HepG2 (cell line): Measurements from ENCODE around the gene METTL16. TPM values are rescaled to one million over a fixed set of nuclear protein-coding genes. Genes with fewer than 3 reads are reported as not detected.

Experiments used
- ATAC-seq: fragments of 200-7000 bp; cut with Tn5 transposase; 3 replicates; pipeline ENCODE4 v1.9.1; 2020; ENCODE audit warnings: mild to moderate bottlenecking, moderate library complexity
- BruUV-seq: library from RNA; stranded (reverse); fragments of 400-500 nt; replicated peaks from 2 replicates; lab custom pipeline; 2021; lab: Mats Ljungman, UMichigan
- CTCF ChIA-PET: fragments of 300-600 bp; formaldehyde crosslinking; extraction: SDS; loops from one replicate; lab custom pipeline; 2021; ENCODE audit warnings: low total read pairs, inconsistent platforms, low intra/inter-chr PET ratio; lab: Yijun Ruan, JAX
- POLR2A ChIA-PET: fragments of 350-600 bp; sonication (Branson Sonifier 250); formaldehyde crosslinking; loops from one replicate; lab custom pipeline; 2020; ENCODE audit warnings: antibody characterized with exemption, inconsistent platforms; lab: Yijun Ruan, JAX
- DNase-seq: peaks from one replicate; pipeline ENCODE4 v3.0.0-alpha.2; 2015; ENCODE audit warnings: low spot score
- FAIRE-seq: peaks from 3 replicates; lab custom pipeline; 2011; peaks lifted over from hg19 to GRCh38; lab: Jason Lieb, UNC
- H2AFZ ChIP-seq: one replicate; pipeline ENCODE4 v1.6.1; 2011; ENCODE audit warnings: low read length, inconsistent platforms
- H3K27ac ChIP-seq: fragments of 300-600 bp; 3 replicates; pipeline ENCODE4 v1.8.0; 2011; ENCODE audit warnings: mixed run types, mild to moderate bottlenecking, mixed read lengths, low read length, inconsistent platforms; ENCODE audit not compliant: insufficient read depth; ENCODE audit errors: extremely low read length
- H3K27me3 ChIP-seq, 2 experiments: fragments of 200-600 bp in 1 of 2; 2 replicates in 1 of 2; 3 replicates in 1 of 2; pipeline versions ENCODE4 v1.6.0 to v1.8.0; 2011; ENCODE audit warnings: low read length in 2 of 2, mild to moderate bottlenecking in 2 of 2, moderate library complexity in 2 of 2, inconsistent platforms in 1 of 2; ENCODE audit not compliant: insufficient read depth in 2 of 2, control insufficient read depth in 1 of 2
- H3K36me3 ChIP-seq, 2 experiments: fragments of 200-600 bp in 1 of 2; replicated peaks in 1 of 2; 2 replicates in 1 of 2; 3 replicates in 1 of 2; pipeline versions ENCODE4 v1.5.1 to v1.8.0; 2011; ENCODE audit warnings: low read length in 2 of 2, inconsistent platforms in 1 of 2; ENCODE audit not compliant: insufficient read depth in 2 of 2, control insufficient read depth in 1 of 2
- H3K4me1 ChIP-seq: 2 replicates; pipeline ENCODE4 v1.5.1; 2012; ENCODE audit warnings: low read length, inconsistent platforms; ENCODE audit not compliant: insufficient read depth
- H3K4me2 ChIP-seq: 2 replicates; pipeline ENCODE4 v1.6.0; 2011; ENCODE audit warnings: low read depth, low read length, inconsistent platforms
- H3K4me3 ChIP-seq, 3 experiments: fragments of 200-600 bp in 1 of 3; sonication (generic), shearing (Covaris generic) in 1 of 3; replicated peaks in 1 of 3; 2 replicates each; pipeline ENCODE4 v1.5.1; 2011 to 2016; ENCODE audit warnings: low read length in 3 of 3, inconsistent platforms in 2 of 3, low read depth in 2 of 3, mild to moderate bottlenecking in 2 of 3, control low read depth in 1 of 3, mixed read lengths in 1 of 3; ENCODE audit not compliant: insufficient read depth in 1 of 3
- H3K79me2 ChIP-seq: one replicate; pipeline ENCODE4 v1.6.1; 2011; ENCODE audit warnings: low read length, inconsistent platforms; ENCODE audit not compliant: insufficient read depth
- H3K9ac ChIP-seq: 2 replicates; pipeline ENCODE4 v1.6.0; 2011; ENCODE audit warnings: mild to moderate bottlenecking, low read depth, low read length, inconsistent platforms; ENCODE audit not compliant: insufficient read depth
- H3K9me3 ChIP-seq: 2 replicates; pipeline ENCODE4 v1.5.1; 2012; ENCODE audit warnings: mild to moderate bottlenecking, low read length
- H4K20me1 ChIP-seq: 2 replicates; pipeline ENCODE4 v1.6.0; 2011; ENCODE audit warnings: inconsistent platforms, mild to moderate bottlenecking, low read length, moderate library complexity; ENCODE audit not compliant: insufficient read depth
- AGO2 ChIP-seq: fragments of 200-400 bp; formaldehyde crosslinking; optimal IDR thresholded peaks from 2 replicates; pipeline ENCODE3; 2017; ENCODE audit warnings: mild to moderate bottlenecking, low read depth, low read length, moderate library complexity
- CHD4 ChIP-seq: fragments of 200-600 bp; sonication (generic); IDR thresholded peaks from 2 replicates; pipeline ENCODE4 v1.7.0; 2017; ENCODE audit warnings: mild to moderate bottlenecking, low read length, borderline replicate concordance
- HES4 ChIP-seq: sonication (generic); formaldehyde crosslinking; IDR thresholded peaks from 2 replicates; pipeline ENCODE4 v1.9.0; 2021; ENCODE audit warnings: mild to moderate bottlenecking, missing genetic modification reagents, borderline replicate concordance
- MAFK ChIP-seq, 2 experiments: IDR thresholded peaks in 1 of 2; conservative IDR thresholded peaks in 1 of 2; 2 replicates each; pipeline ENCODE4 v1.6.1; 2011; ENCODE audit warnings: improper control_type of control experiment in 2 of 2, low read length in 2 of 2
- MTF2 ChIP-seq: sonication (generic); formaldehyde crosslinking; IDR thresholded peaks from 2 replicates; pipeline ENCODE4 v1.5.0; 2020; ENCODE audit warnings: missing genetic modification reagents, borderline replicate concordance
- MXD4 ChIP-seq: IDR thresholded peaks from 2 replicates; pipeline ENCODE4 v1.6.1; 2016; ENCODE audit warnings: mild to moderate bottlenecking, missing biosample characterization, missing genetic modification reagents
- SMARCC2 ChIP-seq: fragments of 450-650 bp; IDR thresholded peaks from 2 replicates; pipeline ENCODE4 v1.6.1; 2017; ENCODE audit warnings: antibody characterized with exemption, mild to moderate bottlenecking
- SMC3 ChIP-seq: IDR thresholded peaks from 2 replicates; pipeline ENCODE4 v1.6.1; 2011; ENCODE audit warnings: low read length, improper control_type of control experiment
- TAF1 ChIP-seq: sonication (generic); formaldehyde crosslinking; IDR thresholded peaks from 2 replicates; pipeline ENCODE4 v1.4.0; 2020; ENCODE audit warnings: missing genetic modification reagents
- TBL1XR1 ChIP-seq: fragments of 150-350 bp; IDR thresholded peaks from 2 replicates; pipeline ENCODE4 v1.6.1; 2014; ENCODE audit warnings: borderline replicate concordance, low read length; ENCODE audit not compliant: partially characterized antibody
- TBX2 ChIP-seq: sonication (generic); formaldehyde crosslinking; IDR thresholded peaks from 2 replicates; pipeline ENCODE4 v1.5.0; 2020; ENCODE audit warnings: missing genetic modification reagents, mild to moderate bottlenecking, borderline replicate concordance
- ZNF501 ChIP-seq: sonication (generic); formaldehyde crosslinking; IDR thresholded peaks from 2 replicates; pipeline ENCODE4 v1.5.1; 2020; ENCODE audit warnings: mild to moderate bottlenecking, moderate library complexity, missing genetic modification reagents
- ZNF737 ChIP-seq: sonication (generic); formaldehyde crosslinking; IDR thresholded peaks from 2 replicates; pipeline ENCODE4 v1.5.0; 2020; ENCODE audit warnings: missing genetic modification reagents, mild to moderate bottlenecking, borderline replicate concordance
- ZNF792 ChIP-seq: IDR thresholded peaks from 2 replicates; pipeline ENCODE4 v1.6.1; 2016
- WGBS: methylation state at CpG from one replicate; pipeline ENCODE4 v1.1.6; 2017; ENCODE audit warnings: low lambda C conversion rate; 5-methylcytosine and 5-hydroxymethylcytosine counted together
- in situ Hi-C: cut with HindIII; loops from 2 replicates; pipeline ENCODE4 v1.10.0; 2017; ENCODE audit warnings: low pct_unique_long_range_greater_than_20kb; ENCODE audit not compliant: extremely low pct_ligation_motif_present
- intact Hi-C: fragments of 100-400 bp; cut with micrococcal nuclease; formaldehyde crosslinking; loops from one replicate; pipeline ENCODE4 v1.10.0; 2022; ENCODE audit not compliant: unreplicated experiment
- polyA plus RNA-seq, 8 experiments: library from polyadenylated mRNA; depleted of rRNA in 3 of 8; stranded (reverse) in 7 of 8; unstranded in 1 of 8; fragments of >200 nt; fragmentation: Illumina TruSeq in 4 of 8; extraction: Trizol in 4 of 8; gene quantifications; 2 replicates each; pipeline versions ENCODE4 v1.2.1 to v1.2.3, GENCODE V29; 2011 to 2016; ENCODE audit warnings: low read depth in 4 of 8, missing spikeins in 1 of 8, mixed read lengths in 1 of 8; ENCODE audit not compliant: insufficient read depth in 1 of 8
- total RNA-seq, 5 experiments: library from RNA; depleted of rRNA; stranded (reverse); fragments of >200 nt; fragmentation: Illumina TruSeq; extraction: Trizol; gene quantifications; 2 replicates each; pipeline ENCODE4 v1.2.3, GENCODE V29; 2016; ENCODE audit warnings: low read depth in 1 of 5
- TF ChIP-seq, protein P1 (sequence below): sonication (generic); formaldehyde crosslinking; IDR thresholded peaks from 2 replicates; pipeline ENCODE4 v1.5.0; 2020; ENCODE audit warnings: mild to moderate bottlenecking, missing genetic modification reagents
- TF ChIP-seq, protein P2 (sequence below): sonication (generic); formaldehyde crosslinking; IDR thresholded peaks from 2 replicates; pipeline ENCODE4 v1.5.0; 2020; ENCODE audit warnings: missing genetic modification reagents, mild to moderate bottlenecking, borderline replicate concordance

Gene METTL16
- total and polyA plus RNA-seq, 2 of the 13 experiments (the other 11 are each of a cell fraction or from before 2014, with no cell fraction given): 11.6 to 18.5 TPM

DNA sequence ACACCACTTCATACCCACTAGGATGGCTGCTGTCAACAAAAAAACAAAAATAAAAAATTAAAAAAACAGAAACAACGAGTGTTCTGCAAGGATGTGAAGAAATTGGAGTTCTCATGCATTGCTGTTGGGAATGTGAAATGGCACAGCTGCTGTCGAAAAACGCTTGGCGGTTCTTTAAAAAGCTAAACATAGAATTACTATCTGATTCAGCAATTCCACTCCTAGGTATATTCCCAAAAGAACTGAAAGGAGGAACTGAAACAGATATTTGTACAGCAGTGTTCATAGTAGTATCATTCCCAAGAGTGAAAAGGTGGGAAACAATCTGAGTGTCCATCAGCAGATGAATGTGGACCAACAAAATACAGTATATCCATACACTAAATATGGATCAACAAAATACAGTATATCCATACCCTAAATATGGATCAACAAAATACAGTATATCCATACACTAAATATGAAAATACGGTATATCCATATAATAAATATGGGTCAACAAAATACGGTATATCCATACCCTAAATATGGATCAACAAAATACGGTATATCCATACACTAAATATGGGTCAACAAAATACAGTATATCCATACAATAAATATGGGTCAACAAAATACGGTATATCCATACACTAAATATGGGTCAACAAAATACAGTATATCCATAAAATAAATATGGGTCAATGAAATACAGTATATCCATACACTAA is 8.7 kb downstream of the METTL16 start:
- CTCF ChIA-PET: no interaction called here
- H3K79me2 ChIP-seq: peaks cover 38% of the 10 kb centered on the region
- FAIRE-seq (no peak), DNase-seq (no peak), ATAC-seq (no peak)
- intact Hi-C loops (no loop called here), in situ Hi-C loops (no loop called here)
- H3K4me2 ChIP-seq: no peak overlapping the region
- H4K20me1 ChIP-seq: peaks cover 3% of the 10 kb centered on the region; the same call in 1 of the 2 replicates
- WGBS: 96% methylated on average over 8 of the region's 8 CpGs
- no peaks in the 10 kb centered on the region for H3K27me3 ChIP-seq
- no peak overlapping the region for H2AFZ ChIP-seq
- no peak overlapping the region for H3K27ac ChIP-seq
- no peak overlapping the region for H3K9ac ChIP-seq
- H3K4me3 ChIP-seq: no peak overlapping the region
- no peaks in the 10 kb centered on the region for H3K9me3 ChIP-seq
- peaks cover 4% of the 10 kb centered on the region for H3K4me1 ChIP-seq
- POLR2A ChIA-PET: no interaction called here
- BruUV-seq: no TSS peak
- TF ChIP-seq, protein P1, sequence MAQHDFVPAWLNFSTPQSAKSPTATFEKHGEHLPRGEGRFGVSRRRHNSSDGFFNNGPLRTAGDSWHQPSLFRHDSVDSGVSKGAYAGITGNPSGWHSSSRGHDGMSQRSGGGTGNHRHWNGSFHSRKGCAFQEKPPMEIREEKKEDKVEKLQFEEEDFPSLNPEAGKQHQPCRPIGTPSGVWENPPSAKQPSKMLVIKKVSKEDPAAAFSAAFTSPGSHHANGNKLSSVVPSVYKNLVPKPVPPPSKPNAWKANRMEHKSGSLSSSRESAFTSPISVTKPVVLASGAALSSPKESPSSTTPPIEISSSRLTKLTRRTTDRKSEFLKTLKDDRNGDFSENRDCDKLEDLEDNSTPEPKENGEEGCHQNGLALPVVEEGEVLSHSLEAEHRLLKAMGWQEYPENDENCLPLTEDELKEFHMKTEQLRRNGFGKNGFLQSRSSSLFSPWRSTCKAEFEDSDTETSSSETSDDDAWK (CRISPR knock-in tag): no peak
- TF ChIP-seq MAFK (conservative IDR thresholded peaks at IDR 0.05 in 1 of 2, IDR thresholded peaks at IDR 0.05 in 1 of 2; ENCODE audit: low read length in 2 of 2) (0 out of 4 replicates have a peak, but pooled peaks of 1 of the 2 experiments have one; percentile 8), SMARCC2 (no peak), TAF1 (no peak)
- TF ChIP-seq, all 625 proteins: peak for 1
- H3K36me3 ChIP-seq: peaks cover 0 to 18% of the 10 kb centered on the region in 2 experiments; a peak in 3 of 5 replicates

DNA sequence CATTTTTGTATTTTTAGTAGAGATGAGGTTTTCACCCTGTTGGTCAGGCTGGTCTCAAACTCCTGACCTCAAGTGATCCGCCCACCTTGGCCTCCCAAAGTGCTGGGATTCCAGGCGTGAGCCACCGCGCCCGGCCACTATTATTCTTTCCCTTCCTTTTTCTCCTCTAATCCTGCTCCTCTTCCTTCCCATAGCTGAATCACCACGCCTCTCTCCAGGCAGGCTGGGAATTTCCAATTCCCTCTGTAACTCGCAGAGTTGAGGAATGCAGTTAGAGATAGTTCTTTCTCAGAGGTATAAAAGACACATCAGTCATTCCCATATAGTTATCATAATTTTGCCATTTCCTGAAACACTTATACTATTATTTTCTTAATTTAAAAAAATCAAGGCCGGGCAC is 11.2 kb downstream of the METTL16 start:
- H4K20me1 ChIP-seq: peaks cover under 1% of the 10 kb centered on the region; the same call in 1 of the 2 replicates
- H3K4me2 ChIP-seq: no peak overlapping the region
- 85% methylated on average over 8 of the region's 8 CpGs for WGBS
- no TSS peak for BruUV-seq
- H3K36me3 ChIP-seq: peaks cover 3 to 28% of the 10 kb centered on the region in 2 experiments; a peak in 4 of 5 replicates
- no peak for DNase-seq
- H3K9me3 ChIP-seq: no peaks in the 10 kb centered on the region
- intact Hi-C loops (no loop called here), in situ Hi-C loops (no loop called here)
- no peak for FAIRE-seq
- peaks cover 31% of the 10 kb centered on the region for H3K79me2 ChIP-seq
- no peaks in the 10 kb centered on the region for H3K4me1 ChIP-seq
- H3K9ac ChIP-seq: no peak overlapping the region
- ChIA-PET POLR2A (no interaction called here), CTCF (no interaction called here)
- H3K27ac ChIP-seq: no peak overlapping the region
- no peak overlapping the region for H2AFZ ChIP-seq
- no peaks in the 10 kb centered on the region for H3K27me3 ChIP-seq
- ATAC-seq: no peak
- no peak overlapping the region for H3K4me3 ChIP-seq
- TF ChIP-seq HES4 (CRISPR knock-in tag) (no peak), ZNF501 (no peak), ZNF737 (no peak), CHD4 (no peak), MTF2 (no peak), MXD4 (CRISPR knock-in tag) (no peak), SMC3 (no peak), TBX2 (CRISPR knock-in tag) (no peak), TBL1XR1 (no peak), ZNF792 (no peak), AGO2 (no peak)
- TF ChIP-seq, protein P2, sequence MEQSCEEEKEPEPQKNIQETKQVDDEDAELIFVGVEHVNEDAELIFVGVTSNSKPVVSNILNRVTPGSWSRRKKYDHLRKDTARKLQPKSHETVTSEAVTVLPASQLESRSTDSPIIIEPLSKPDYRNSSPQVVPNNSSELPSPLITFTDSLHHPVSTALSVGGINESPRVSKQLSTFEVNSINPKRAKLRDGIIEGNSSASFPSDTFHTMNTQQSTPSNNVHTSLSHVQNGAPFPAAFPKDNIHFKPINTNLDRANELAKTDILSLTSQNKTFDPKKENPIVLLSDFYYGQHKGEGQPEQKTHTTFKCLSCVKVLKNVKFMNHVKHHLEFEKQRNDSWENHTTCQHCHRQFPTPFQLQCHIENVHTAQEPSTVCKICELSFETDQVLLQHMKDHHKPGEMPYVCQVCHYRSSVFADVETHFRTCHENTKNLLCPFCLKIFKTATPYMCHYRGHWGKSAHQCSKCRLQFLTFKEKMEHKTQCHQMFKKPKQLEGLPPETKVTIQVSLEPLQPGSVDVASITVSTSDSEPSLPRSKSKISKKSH (CRISPR knock-in tag): no peak
